IgD-negative memory B cell (primary cell): Measurements from ENCODE around the gene AMN. TPM values are rescaled to one million over a fixed set of nuclear protein-coding genes. Genes with fewer than 3 reads are reported as not detected.
"Not testable (repeated sequence)": the region's sequence is repeated elsewhere in the genome, so short reads cannot be mapped to it uniquely, and the experiment has no call there.

ENCODE experiments used
- H3K27ac Mint-ChIP-seq, 3 donors: one replicate each; pipeline ENCODE4 v1.8.0; 2020 to 2022; ENCODE audit warnings: mild to moderate bottlenecking in 3 of 3, mixed read lengths in 3 of 3, moderate library complexity in 1 of 3
- H3K27me3 Mint-ChIP-seq: one replicate; pipeline ENCODE4 v1.8.0; 2021; ENCODE audit warnings: mixed read lengths
- H3K36me3 Mint-ChIP-seq: one replicate; pipeline ENCODE4 v1.8.0; 2020; ENCODE audit warnings: mild to moderate bottlenecking, mixed read lengths
- H3K4me1 Mint-ChIP-seq, 3 donors: one replicate each; pipeline ENCODE4 v1.8.0; 2020 to 2022; ENCODE audit warnings: mixed read lengths in 3 of 3, mild to moderate bottlenecking in 1 of 3
- H3K4me3 Mint-ChIP-seq, 4 donors: one replicate each; pipeline ENCODE4 v1.8.0; 2020 to 2022; ENCODE audit warnings: mild to moderate bottlenecking in 4 of 4, mixed read lengths in 4 of 4, moderate library complexity in 3 of 4
- H3K9me3 Mint-ChIP-seq, 3 donors: one replicate each; pipeline ENCODE4 v1.8.0; 2020 to 2021; ENCODE audit warnings: mixed read lengths in 3 of 3, mild to moderate bottlenecking in 1 of 3
- polyA plus RNA-seq: library from polyadenylated mRNA; unstranded; fragments of 300-500 nt; fragmentation: Illumina TruSeq; gene quantifications from one replicate; pipeline ENCODE4 v1.2.3, GENCODE V29; 2021

The AMN gene
- 15.0 TPM for polyA plus RNA-seq

GRCh38 chr14:102922490-102923200 lies at the start of gene AMN:
AMN (plus strand) TSS chr14:102922663; CDS start chr14:102922689, 26 bp downstream.
- Mint-ChIP-seq H3K9me3 (no peaks in the 10 kb centered on the region), H3K4me3 (peak within 1 kb of the TSS in 2 of 4 donors; percentile 81 to 92), H3K27ac (peak within 1 kb of the TSS in 2 of 3 donors; percentile 68 to 73), H3K4me1 (peaks cover 4 to 11% (median 8%) of the 10 kb centered on the region in 3 donors), H3K27me3 (peaks cover 3% of the 10 kb centered on the region), H3K36me3 (peaks cover 1% of the 10 kb centered on the region)

GRCh38 chr14:102873131-102873530 lies 49.3 kb upstream of the AMN start:
- H3K36me3 Mint-ChIP-seq: peaks cover 5% of the 10 kb centered on the region
- no peaks in the 10 kb centered on the region for H3K9me3 Mint-ChIP-seq
- H3K4me1 Mint-ChIP-seq: peaks cover 13 to 19% (median 15%) of the 10 kb centered on the region in 3 donors
- H3K27me3 Mint-ChIP-seq: no peaks in the 10 kb centered on the region
- H3K27ac Mint-ChIP-seq: no peak overlapping the region
- no peak overlapping the region for H3K4me3 Mint-ChIP-seq

- H3K27ac Mint-ChIP-seq: peak overlapping the region in 1 of 3 donors; percentile 23
- peaks cover 5% of the 10 kb centered on the region for H3K36me3 Mint-ChIP-seq
- H3K4me1 Mint-ChIP-seq: peaks cover 12 to 14% (median 13%) of the 10 kb centered on the region in 3 donors
- no peak overlapping the region for H3K4me3 Mint-ChIP-seq
- H3K27me3 Mint-ChIP-seq: no peaks in the 10 kb centered on the region
- H3K9me3 Mint-ChIP-seq: no peaks in the 10 kb centered on the region
Measured at GRCh38 chr14:102873546-102874061, 48.9 kb upstream of the AMN start.

GRCh38 chr14:102875652-102876051 lies 46.8 kb upstream of the AMN start:
- Mint-ChIP-seq H3K9me3 (no peaks in the 10 kb centered on the region), H3K27ac (no peak overlapping the region), H3K27me3 (no peaks in the 10 kb centered on the region), H3K36me3 (peaks cover 5% of the 10 kb centered on the region), H3K4me1 (peaks cover 5 to 7% (median 6%) of the 10 kb centered on the region in 3 donors), H3K4me3 (no peak overlapping the region)

- H3K36me3 Mint-ChIP-seq, H3K9me3 Mint-ChIP-seq, H3K27me3 Mint-ChIP-seq, H3K4me1 Mint-ChIP-seq, H3K27ac Mint-ChIP-seq, H3K4me3 Mint-ChIP-seq: not testable (repeated sequence)
Measured at GRCh38 chr14:102877511-102877910, 45.0 kb upstream of the AMN start.

- Mint-ChIP-seq H3K4me3 (no peak overlapping the region), H3K27me3 (no peaks in the 10 kb centered on the region), H3K27ac (no peak overlapping the region), H3K9me3 (no peaks in the 10 kb centered on the region), H3K36me3 (peaks cover 5% of the 10 kb centered on the region), H3K4me1 (peaks cover 0 to 2% (median 0%) of the 10 kb centered on the region in 3 donors)
Measured at GRCh38 chr14:102878174-102878969, 44.1 kb upstream of the AMN start.

- Mint-ChIP-seq H3K4me1 (peaks cover 0 to 2% (median 0%) of the 10 kb centered on the region in 3 donors), H3K4me3 (no peak overlapping the region), H3K27ac (no peak overlapping the region), H3K9me3 (no peaks in the 10 kb centered on the region), H3K36me3 (peaks cover 5% of the 10 kb centered on the region), H3K27me3 (no peaks in the 10 kb centered on the region)
Measured at GRCh38 chr14:102878970-102879460, 43.4 kb upstream of the AMN start.

- H3K36me3 Mint-ChIP-seq: peaks cover 4% of the 10 kb centered on the region
- no peaks in the 10 kb centered on the region for H3K9me3 Mint-ChIP-seq
- no peak overlapping the region for H3K4me3 Mint-ChIP-seq
- H3K27me3 Mint-ChIP-seq: no peaks in the 10 kb centered on the region
- peaks cover 0 to 2% (median 0%) of the 10 kb centered on the region in 3 donors for H3K4me1 Mint-ChIP-seq
- H3K27ac Mint-ChIP-seq: peak overlapping the region in 2 of 3 donors; percentile 41 to 64
Measured at GRCh38 chr14:102882226-102882906, 40.1 kb upstream of the AMN start.

- no peaks in the 10 kb centered on the region for H3K27me3 Mint-ChIP-seq
- no peak overlapping the region for H3K4me3 Mint-ChIP-seq
- H3K36me3 Mint-ChIP-seq: peaks cover 4% of the 10 kb centered on the region
- no peaks in the 10 kb centered on the region for H3K9me3 Mint-ChIP-seq
- H3K27ac Mint-ChIP-seq: peak overlapping the region in 2 of 3 donors; percentile 65 to 72
- peaks cover 0 to 2% (median 0%) of the 10 kb centered on the region in 3 donors for H3K4me1 Mint-ChIP-seq
Measured at GRCh38 chr14:102883089-102883541, 39.3 kb upstream of the AMN start.

- Mint-ChIP-seq H3K27ac (peak overlapping the region in 1 of 3 donors; percentile 81), H3K4me1 (peaks cover 0 to 2% (median 0%) of the 10 kb centered on the region in 3 donors), H3K4me3 (no peak overlapping the region), H3K36me3 (peaks cover 4% of the 10 kb centered on the region), H3K9me3 (no peaks in the 10 kb centered on the region), H3K27me3 (no peaks in the 10 kb centered on the region)
Measured at GRCh38 chr14:102883554-102883953, 38.9 kb upstream of the AMN start.

GRCh38 chr14:102885737-102886447 lies 36.6 kb upstream of the AMN start:
- peak overlapping the region in 2 of 3 donors; percentile 39 to 43 for H3K27ac Mint-ChIP-seq
- peaks cover 3% of the 10 kb centered on the region for H3K36me3 Mint-ChIP-seq
- no peaks in the 10 kb centered on the region for H3K9me3 Mint-ChIP-seq
- peaks cover 0 to 2% (median 0%) of the 10 kb centered on the region in 3 donors for H3K4me1 Mint-ChIP-seq
- no peak overlapping the region for H3K4me3 Mint-ChIP-seq
- H3K27me3 Mint-ChIP-seq: no peaks in the 10 kb centered on the region

- Mint-ChIP-seq H3K4me3 (no peak overlapping the region), H3K4me1 (peaks cover 0 to 2% (median 0%) of the 10 kb centered on the region in 3 donors), H3K27ac (no peak overlapping the region), H3K36me3 (peaks cover 4% of the 10 kb centered on the region), H3K27me3 (no peaks in the 10 kb centered on the region), H3K9me3 (no peaks in the 10 kb centered on the region)
Measured at GRCh38 chr14:102888748-102889147, 33.7 kb upstream of the AMN start.

GRCh38 chr14:102889615-102890014 lies 32.8 kb upstream of the AMN start:
- Mint-ChIP-seq H3K27ac (peak overlapping the region in 1 of 3 donors; percentile 1), H3K27me3 (no peaks in the 10 kb centered on the region), H3K4me3 (no peak overlapping the region), H3K9me3 (no peaks in the 10 kb centered on the region), H3K4me1 (peaks cover 0 to 2% (median 0%) of the 10 kb centered on the region in 3 donors), H3K36me3 (peaks cover 5% of the 10 kb centered on the region)

- Mint-ChIP-seq H3K36me3 (peaks cover 9% of the 10 kb centered on the region), H3K27me3 (no peaks in the 10 kb centered on the region), H3K27ac (peak overlapping the region in 1 of 3 donors; percentile 23), H3K4me3 (no peak overlapping the region), H3K9me3 (no peaks in the 10 kb centered on the region), H3K4me1 (peaks cover 0 to 3% (median under 1%) of the 10 kb centered on the region in 3 donors)
Measured at GRCh38 chr14:102891111-102891510, 31.4 kb upstream of the AMN start.
